DOHH2 (cell line): ENCODE results near the gene TUT4.

Experiments
- EZH2phosphoT487 ChIP-seq: fragments of 200-600 bp; sonication (generic); IDR thresholded peaks from 2 replicates; pipeline ENCODE4 v1.6.1; 2017; ENCODE audit warnings: borderline replicate concordance, mild to moderate bottlenecking, antibody characterized with exemption, low read length, moderate library complexity, mixed read lengths
- TF ChIP-seq, protein P1 (sequence below): fragments of 200-600 bp; sonication (generic); IDR thresholded peaks from one replicate; pipeline ENCODE4 v1.5.1; 2014; ENCODE audit warnings: antibody characterized with exemption, mild to moderate bottlenecking, low read depth, low read length; ENCODE audit not compliant: poor library complexity, severe bottlenecking

DNA sequence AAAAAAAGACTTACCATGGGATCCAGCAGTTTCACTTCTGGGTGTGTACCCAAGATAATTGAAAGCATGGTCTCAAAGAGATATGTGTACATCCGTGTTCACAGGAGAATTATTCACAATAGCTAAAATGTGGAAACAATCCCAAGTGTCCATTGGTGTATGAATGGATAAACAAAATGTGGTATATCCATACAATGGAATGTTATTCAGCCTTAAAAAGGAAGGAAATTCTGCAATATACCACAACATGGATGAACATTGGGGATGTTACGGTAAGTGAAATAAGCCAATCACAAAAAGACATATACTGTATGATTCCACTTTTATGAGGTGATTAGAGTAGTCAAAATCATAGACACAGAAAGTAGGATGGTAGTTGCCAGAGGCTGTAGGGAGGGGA lies 7.0 kb upstream of the TUT4 start:
- TF ChIP-seq, protein P1, sequence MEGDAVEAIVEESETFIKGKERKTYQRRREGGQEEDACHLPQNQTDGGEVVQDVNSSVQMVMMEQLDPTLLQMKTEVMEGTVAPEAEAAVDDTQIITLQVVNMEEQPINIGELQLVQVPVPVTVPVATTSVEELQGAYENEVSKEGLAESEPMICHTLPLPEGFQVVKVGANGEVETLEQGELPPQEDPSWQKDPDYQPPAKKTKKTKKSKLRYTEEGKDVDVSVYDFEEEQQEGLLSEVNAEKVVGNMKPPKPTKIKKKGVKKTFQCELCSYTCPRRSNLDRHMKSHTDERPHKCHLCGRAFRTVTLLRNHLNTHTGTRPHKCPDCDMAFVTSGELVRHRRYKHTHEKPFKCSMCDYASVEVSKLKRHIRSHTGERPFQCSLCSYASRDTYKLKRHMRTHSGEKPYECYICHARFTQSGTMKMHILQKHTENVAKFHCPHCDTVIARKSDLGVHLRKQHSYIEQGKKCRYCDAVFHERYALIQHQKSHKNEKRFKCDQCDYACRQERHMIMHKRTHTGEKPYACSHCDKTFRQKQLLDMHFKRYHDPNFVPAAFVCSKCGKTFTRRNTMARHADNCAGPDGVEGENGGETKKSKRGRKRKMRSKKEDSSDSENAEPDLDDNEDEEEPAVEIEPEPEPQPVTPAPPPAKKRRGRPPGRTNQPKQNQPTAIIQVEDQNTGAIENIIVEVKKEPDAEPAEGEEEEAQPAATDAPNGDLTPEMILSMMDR, result no peak
- TF ChIP-seq EZH2phosphoT487, result no peak
